ENCODE measurements around the gene CMTM7.

CMTM7 gene

GRCh38 chr3:32413845-32414521 is 22.3 kb downstream of the CMTM7 start:
- no peak for DNase-seq (ENCODE audit: low read depth in 4 of 4, low spot score in 1 of 4)

- no peak for DNase-seq (ENCODE audit: low read depth in 4 of 4, low spot score in 1 of 4)
These were observed 23.0 kb downstream of the CMTM7 start for GRCh38 chr3:32414522-32415202.

- no peak for DNase-seq (ENCODE audit: low read depth in 4 of 4, low spot score in 1 of 4)
These were observed 28.1 kb downstream of the CMTM7 start for GRCh38 chr3:32419742-32420125.

- no peak for DNase-seq (ENCODE audit: low read depth in 4 of 4, low spot score in 1 of 4)
These were observed 28.7 kb downstream of the CMTM7 start for GRCh38 chr3:32420126-32421038.

- no peak for DNase-seq (ENCODE audit: low read depth in 4 of 4, low spot score in 1 of 4)
These were observed 29.5 kb downstream of the CMTM7 start for GRCh38 chr3:32421185-32421584.

GRCh38 chr3:32421991-32422859 is 30.6 kb downstream of the CMTM7 start:
- no peak for DNase-seq (ENCODE audit: low read depth in 4 of 4, low spot score in 1 of 4)

- no peak for DNase-seq (ENCODE audit: low read depth in 4 of 4, low spot score in 1 of 4)
These were observed 31.3 kb downstream of the CMTM7 start for GRCh38 chr3:32422943-32423342.

GRCh38 chr3:32423534-32423933 is 31.9 kb downstream of the CMTM7 start:
- DNase-seq (ENCODE audit: low read depth in 4 of 4, low spot score in 1 of 4): no peak

- DNase-seq (ENCODE audit: low read depth in 4 of 4, low spot score in 1 of 4): no peak
These were observed 32.4 kb downstream of the CMTM7 start for GRCh38 chr3:32423956-32424557.

GRCh38 chr3:32424581-32425250 is 33.1 kb downstream of the CMTM7 start:
- no peak for DNase-seq (ENCODE audit: low read depth in 4 of 4, low spot score in 1 of 4)

GRCh38 chr3:32428092-32429068 is 36.7 kb downstream of the CMTM7 start:
- DNase-seq (ENCODE audit: low read depth in 4 of 4, low spot score in 1 of 4): no peak

GRCh38 chr3:32430900-32431299 is 39.2 kb downstream of the CMTM7 start:
- no peak for DNase-seq (ENCODE audit: low read depth in 4 of 4, low spot score in 1 of 4)

- DNase-seq (ENCODE audit: low read depth in 4 of 4, low spot score in 1 of 4): no peak
These were observed 39.8 kb downstream of the CMTM7 start for GRCh38 chr3:32431481-32431880.

GRCh38 chr3:32432045-32432710 is 40.5 kb downstream of the CMTM7 start:
- DNase-seq (ENCODE audit: low read depth in 4 of 4, low spot score in 1 of 4): no peak

GRCh38 chr3:32432711-32433530 is 41.3 kb downstream of the CMTM7 start:
- DNase-seq (ENCODE audit: low read depth in 4 of 4, low spot score in 1 of 4): no peak

GRCh38 chr3:32434206-32434605 is 42.6 kb downstream of the CMTM7 start:
- DNase-seq (ENCODE audit: low read depth in 4 of 4, low spot score in 1 of 4): no peak
